A549 (cell line): Measurements from ENCODE around the gene TPRG1. TPM values are rescaled to one million over a fixed set of nuclear protein-coding genes. Genes with fewer than 3 reads are reported as not detected.

ENCODE experiments used
- ATAC-seq, 2 experiments: fragments of 200-7000 bp in 1 of 2; fragments of >200 bp in 1 of 2; cut with Nextera tagmentation in 1 of 2; cut with Tn5 transposase in 1 of 2; 3 replicates each; pipeline versions ENCODE4 v1.8.0 to v1.9.1; 2018 to 2020; ENCODE audit warnings: mild to moderate bottlenecking in 1 of 2, moderate library complexity in 1 of 2
- CTCF ChIA-PET: fragments of 300-600 bp; sonication (Branson Sonifier 250); formaldehyde crosslinking; extraction: SDS; loops from one replicate; lab custom pipeline; 2021; ENCODE audit warnings: antibody characterized with exemption, inconsistent platforms; lab: Yijun Ruan, JAX
- POLR2A ChIA-PET: fragments of 350-600 bp; formaldehyde crosslinking; extraction: SDS; loops from one replicate; lab custom pipeline; 2021; ENCODE audit warnings: antibody characterized with exemption, inconsistent platforms; lab: Yijun Ruan, JAX
- DNase-seq, 2 experiments: peaks; one replicate each; pipeline versions ENCODE4 v3.0.0 to v3.0.0-alpha.2; 2011 to 2016; ENCODE audit warnings: low read depth in 1 of 2, low spot score in 1 of 2
- FAIRE-seq: peaks from 2 replicates; lab custom pipeline; 2011; peaks lifted over from hg19 to GRCh38; lab: Jason Lieb, UNC
- H3K27ac ChIP-seq, 2 experiments: fragments of >200 bp; sonication (Bioruptor Twin); formaldehyde crosslinking; 3 replicates each; pipeline ENCODE4 v1.5.1; 2016 to 2017
- H3K4me1 ChIP-seq: fragments of >200 bp; sonication (Bioruptor Twin); formaldehyde crosslinking; 3 replicates; pipeline ENCODE4 v1.6.1; 2016
- H3K4me2 ChIP-seq: fragments of >200 bp; sonication (Bioruptor Twin); formaldehyde crosslinking; 3 replicates; pipeline ENCODE4 v1.6.1; 2016
- H3K4me3 ChIP-seq: fragments of >200 bp; sonication (Bioruptor Twin); formaldehyde crosslinking; 3 replicates; pipeline ENCODE4 v1.5.1; 2016
- H3K9me3 ChIP-seq: fragments of >200 bp; sonication (Bioruptor Twin); formaldehyde crosslinking; 3 replicates; pipeline ENCODE4 v1.6.1; 2016
- BHLHE40 ChIP-seq: IDR thresholded peaks from 2 replicates; pipeline ENCODE4 v1.6.1; 2012; ENCODE audit warnings: low read depth, low read length, inconsistent platforms
- CBX2 ChIP-seq: fragments of 200-600 bp; sonication (generic); IDR thresholded peaks from 2 replicates; pipeline ENCODE4 v1.6.1; 2016; ENCODE audit warnings: low read depth, mild to moderate bottlenecking, borderline replicate concordance
- CBX8 ChIP-seq: fragments of 200-600 bp; sonication (generic); IDR thresholded peaks from 2 replicates; pipeline ENCODE4 v1.6.1; 2016
- CHD2 ChIP-seq: fragments of 150-350 bp; IDR thresholded peaks from 2 replicates; pipeline ENCODE4 v1.6.1; 2014; ENCODE audit warnings: low read length; ENCODE audit not compliant: partially characterized antibody
- CTCF ChIP-seq: fragments of >200 bp; sonication (Bioruptor Twin); formaldehyde crosslinking; IDR thresholded peaks from 3 replicates; pipeline ENCODE4 v1.5.1; 2016
- EHF ChIP-seq: fragments of 250-450 bp; sonication (Bioruptor Pico); IDR thresholded peaks from 2 replicates; pipeline ENCODE4 v1.5.0; 2020; ENCODE audit warnings: mild to moderate bottlenecking
- EP300 ChIP-seq, 2 experiments: fragments of >200 bp; sonication (Bioruptor Twin); formaldehyde crosslinking; IDR thresholded peaks; 2 replicates in 1 of 2; 3 replicates in 1 of 2; pipeline ENCODE4 v1.6.1; 2016 to 2017
- ESRRA ChIP-seq: fragments of 150-350 bp; IDR thresholded peaks from 2 replicates; pipeline ENCODE4 v1.6.1; 2014; ENCODE audit warnings: mild to moderate bottlenecking, low read length, borderline replicate concordance
- FOSB ChIP-seq: fragments of 250-450 bp; sonication (Bioruptor Pico); IDR thresholded peaks from 2 replicates; pipeline ENCODE4 v1.5.0; 2020; ENCODE audit warnings: mild to moderate bottlenecking, moderate library complexity
- FOXS1 ChIP-seq: fragments of 250-450 bp; sonication (Bioruptor Pico); IDR thresholded peaks from 2 replicates; pipeline ENCODE4 v1.5.0; 2020; ENCODE audit warnings: mild to moderate bottlenecking, moderate library complexity
- GATA3 ChIP-seq: IDR thresholded peaks from 2 replicates; pipeline ENCODE4 v1.6.1; 2012; ENCODE audit warnings: borderline replicate concordance
- HOXA7 ChIP-seq: fragments of 250-450 bp; sonication (Bioruptor Pico); IDR thresholded peaks from 2 replicates; pipeline ENCODE4 v1.5.0; 2020; ENCODE audit warnings: mild to moderate bottlenecking, moderate library complexity
- HOXB5 ChIP-seq: fragments of 250-450 bp; sonication (Bioruptor Pico); IDR thresholded peaks from 2 replicates; pipeline ENCODE4 v1.5.0; 2020; ENCODE audit warnings: mild to moderate bottlenecking, moderate library complexity
- JUNB ChIP-seq: fragments of >200 bp; sonication (Bioruptor Twin); formaldehyde crosslinking; IDR thresholded peaks from 2 replicates; pipeline ENCODE4 v1.6.1; 2016
- MAFK ChIP-seq: fragments of 450-650 bp; IDR thresholded peaks from 2 replicates; pipeline ENCODE4 v1.6.1; 2014; ENCODE audit not compliant: partially characterized antibody
- MAZ ChIP-seq: fragments of 150-350 bp; IDR thresholded peaks from 2 replicates; pipeline ENCODE4 v1.6.1; 2014; ENCODE audit warnings: antibody characterized with exemption, low read depth, low read length, borderline replicate concordance
- NFE2L2 ChIP-seq: fragments of 150-350 bp; conservative IDR thresholded peaks from 2 replicates; pipeline ENCODE4 v1.6.1; 2014; ENCODE audit warnings: low read length
- POLR2AphosphoS2 ChIP-seq: conservative IDR thresholded peaks from 2 replicates; pipeline ENCODE4 v1.6.1; 2012; ENCODE audit warnings: low read length, improper control_type of control experiment, inconsistent platforms
- RARB ChIP-seq: fragments of 250-450 bp; sonication (Bioruptor Pico); IDR thresholded peaks from 2 replicates; pipeline ENCODE4 v1.8.0; 2021; ENCODE audit warnings: mild to moderate bottlenecking, moderate library complexity
- SREBF2 ChIP-seq: fragments of 450-650 bp; IDR thresholded peaks from 2 replicates; pipeline ENCODE4 v1.6.1; 2014; ENCODE audit warnings: mild to moderate bottlenecking, moderate library complexity
- WGBS: methylation state at CpG from one replicate; pipeline ENCODE4 v1.1.6; 2017; ENCODE audit errors: missing lambda C conversion rate; 5-methylcytosine and 5-hydroxymethylcytosine counted together
- polyA plus RNA-seq, 4 experiments: library from polyadenylated mRNA; depleted of rRNA in 3 of 4; stranded (reverse); fragments of >200 nt; fragmentation: RNase III in 1 of 4; extraction: RNeasy Plus Mini Kit Qiagen cat#74134 plus additional on column Dnase treatment in 1 of 4; gene quantifications; 2 replicates in 3 of 4; 3 replicates in 1 of 4; pipeline ENCODE4 v1.2.3, GENCODE V29; 2011 to 2017
- TF ChIP-seq, protein P1 (sequence below): fragments of 450-650 bp; IDR thresholded peaks from 2 replicates; pipeline ENCODE4 v1.6.1; 2014; ENCODE audit warnings: antibody characterized with exemption
- TF ChIP-seq, protein P2 (sequence below): fragments of >200 bp; sonication (Bioruptor Twin); formaldehyde crosslinking; IDR thresholded peaks from 3 replicates; pipeline ENCODE4 v1.6.1; 2016
- TF ChIP-seq, protein P3 (sequence below): fragments of 250-450 bp; sonication (Bioruptor Pico); IDR thresholded peaks from 2 replicates; pipeline ENCODE4 v1.5.0; 2020; ENCODE audit warnings: low read depth, mild to moderate bottlenecking, moderate library complexity
- TF ChIP-seq, protein P4 (sequence below): IDR thresholded peaks from 2 replicates; pipeline ENCODE4 v1.6.1; 2012

Gene TPRG1
- polyA plus RNA-seq, 2 of the 4 experiments (the other 2 are of a cell fraction): 0.21 to 1.1 TPM

- Histone ChIP-seq H3K9me3 (no peaks in the 10 kb centered on the region), H3K4me2 (no peak overlapping the region), H3K4me1 (no peaks in the 10 kb centered on the region), H3K4me3 (no peak overlapping the region), H3K27ac (no peak overlapping the region)
- FAIRE-seq (no peak), ATAC-seq (no peak), DNase-seq (no peak)
- WGBS: 56% methylated on average over 2 of the region's 2 CpGs
- CTCF ChIA-PET: no interaction called here
- TF ChIP-seq, protein P1, sequence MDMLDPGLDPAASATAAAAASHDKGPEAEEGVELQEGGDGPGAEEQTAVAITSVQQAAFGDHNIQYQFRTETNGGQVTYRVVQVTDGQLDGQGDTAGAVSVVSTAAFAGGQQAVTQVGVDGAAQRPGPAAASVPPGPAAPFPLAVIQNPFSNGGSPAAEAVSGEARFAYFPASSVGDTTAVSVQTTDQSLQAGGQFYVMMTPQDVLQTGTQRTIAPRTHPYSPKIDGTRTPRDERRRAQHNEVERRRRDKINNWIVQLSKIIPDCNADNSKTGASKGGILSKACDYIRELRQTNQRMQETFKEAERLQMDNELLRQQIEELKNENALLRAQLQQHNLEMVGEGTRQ: no peak
- TF ChIP-seq EP300 (IDR thresholded peaks at IDR 0.05): no peak
- TF ChIP-seq FOXS1 (CRISPR knock-in tag): no peak
- TF ChIP-seq MAZ: no peak
- no peak for TF ChIP-seq CTCF
- no peak for TF ChIP-seq CBX2
- TF ChIP-seq FOSB (CRISPR knock-in tag): no peak
- no peak for TF ChIP-seq SREBF2
- no peak for TF ChIP-seq CHD2
- POLR2A ChIA-PET: no interaction called here
Observed at GRCh38 chr3:189212681-189213080, 40.9 kb downstream of the TPRG1 start.

- WGBS: 83% methylated on average over 1 of the region's 1 CpG
- ChIA-PET CTCF (interaction anchor here (1.0 to 1.2 kb wide), 3 partner anchors 18 to 1474 kb away, joined by 3 to 4 read pairs (median 3); no protein-coding TSS in a partner anchor), POLR2A (no interaction called here)
- no peaks in the 10 kb centered on the region for H3K9me3 ChIP-seq
- no peak overlapping the region for H3K27ac ChIP-seq
- H3K4me2 ChIP-seq: no peak overlapping the region
- H3K4me3 ChIP-seq: no peak overlapping the region
- DNase-seq: no peak
- ATAC-seq: no peak
- no peaks in the 10 kb centered on the region for H3K4me1 ChIP-seq
- TF ChIP-seq MAFK (peak; percentile 45), JUNB (no peak)
- TF ChIP-seq, all 56 proteins: peak for 1
- no peak for FAIRE-seq
Observed at GRCh38 chr3:189214651-189215050, 42.9 kb downstream of the TPRG1 start.

GRCh38 chr3:189222927-189223636 lies 51.3 kb downstream of the TPRG1 start:
- FAIRE-seq (no peak), DNase-seq (no peak), ATAC-seq (no peak)
- 90% methylated on average over 3 of the region's 3 CpGs for WGBS
- Histone ChIP-seq H3K4me2 (no peak overlapping the region), H3K9me3 (no peaks in the 10 kb centered on the region), H3K4me3 (no peak overlapping the region), H3K4me1 (no peaks in the 10 kb centered on the region), H3K27ac (no peak overlapping the region)
- ChIA-PET POLR2A (no interaction called here), CTCF (no interaction called here)
- no peak for TF ChIP-seq BHLHE40
- no peak for TF ChIP-seq EHF (CRISPR knock-in tag)
- no peak for TF ChIP-seq HOXB5 (CRISPR knock-in tag)
- TF ChIP-seq SREBF2: no peak
- TF ChIP-seq CBX8: no peak
- TF ChIP-seq GATA3: no peak
- no peak for TF ChIP-seq NFE2L2
- TF ChIP-seq, protein P2, sequence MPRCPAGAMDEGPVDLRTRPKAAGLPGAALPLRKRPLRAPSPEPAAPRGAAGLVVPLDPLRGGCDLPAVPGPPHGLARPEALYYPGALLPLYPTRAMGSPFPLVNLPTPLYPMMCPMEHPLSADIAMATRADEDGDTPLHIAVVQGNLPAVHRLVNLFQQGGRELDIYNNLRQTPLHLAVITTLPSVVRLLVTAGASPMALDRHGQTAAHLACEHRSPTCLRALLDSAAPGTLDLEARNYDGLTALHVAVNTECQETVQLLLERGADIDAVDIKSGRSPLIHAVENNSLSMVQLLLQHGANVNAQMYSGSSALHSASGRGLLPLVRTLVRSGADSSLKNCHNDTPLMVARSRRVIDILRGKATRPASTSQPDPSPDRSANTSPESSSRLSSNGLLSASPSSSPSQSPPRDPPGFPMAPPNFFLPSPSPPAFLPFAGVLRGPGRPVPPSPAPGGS: no peak
- no peak for TF ChIP-seq RARB (CRISPR knock-in tag)
- TF ChIP-seq, protein P3, sequence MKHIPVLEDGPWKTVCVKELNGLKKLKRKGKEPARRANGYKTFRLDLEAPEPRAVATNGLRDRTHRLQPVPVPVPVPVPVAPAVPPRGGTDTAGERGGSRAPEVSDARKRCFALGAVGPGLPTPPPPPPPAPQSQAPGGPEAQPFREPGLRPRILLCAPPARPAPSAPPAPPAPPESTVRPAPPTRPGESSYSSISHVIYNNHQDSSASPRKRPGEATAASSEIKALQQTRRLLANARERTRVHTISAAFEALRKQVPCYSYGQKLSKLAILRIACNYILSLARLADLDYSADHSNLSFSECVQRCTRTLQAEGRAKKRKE: no peak
- no peak for TF ChIP-seq POLR2AphosphoS2
- TF ChIP-seq ESRRA: no peak
- TF ChIP-seq HOXA7: no peak
- TF ChIP-seq MAZ: no peak
- TF ChIP-seq, protein P4, sequence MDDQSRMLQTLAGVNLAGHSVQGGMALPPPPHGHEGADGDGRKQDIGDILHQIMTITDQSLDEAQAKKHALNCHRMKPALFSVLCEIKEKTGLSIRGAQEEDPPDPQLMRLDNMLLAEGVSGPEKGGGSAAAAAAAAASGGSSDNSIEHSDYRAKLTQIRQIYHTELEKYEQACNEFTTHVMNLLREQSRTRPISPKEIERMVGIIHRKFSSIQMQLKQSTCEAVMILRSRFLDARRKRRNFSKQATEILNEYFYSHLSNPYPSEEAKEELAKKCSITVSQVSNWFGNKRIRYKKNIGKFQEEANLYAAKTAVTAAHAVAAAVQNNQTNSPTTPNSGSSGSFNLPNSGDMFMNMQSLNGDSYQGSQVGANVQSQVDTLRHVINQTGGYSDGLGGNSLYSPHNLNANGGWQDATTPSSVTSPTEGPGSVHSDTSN: no peak
